A549 treated with Mapracorat at 1 μM for 4 hours (cell line): ENCODE results near the gene SAXO1. TPM values are rescaled to one million over a fixed set of nuclear protein-coding genes. Genes with fewer than 3 reads are reported as not detected.

ENCODE experiments used
- total RNA-seq: library from RNA; stranded (reverse); fragments of 200-300 nt; extraction: Qiagen RNA extraction; gene quantifications from 5 replicates; pipeline ENCODE4 v1.2.3, GENCODE V29; 2022

The SAXO1 gene, protein sequence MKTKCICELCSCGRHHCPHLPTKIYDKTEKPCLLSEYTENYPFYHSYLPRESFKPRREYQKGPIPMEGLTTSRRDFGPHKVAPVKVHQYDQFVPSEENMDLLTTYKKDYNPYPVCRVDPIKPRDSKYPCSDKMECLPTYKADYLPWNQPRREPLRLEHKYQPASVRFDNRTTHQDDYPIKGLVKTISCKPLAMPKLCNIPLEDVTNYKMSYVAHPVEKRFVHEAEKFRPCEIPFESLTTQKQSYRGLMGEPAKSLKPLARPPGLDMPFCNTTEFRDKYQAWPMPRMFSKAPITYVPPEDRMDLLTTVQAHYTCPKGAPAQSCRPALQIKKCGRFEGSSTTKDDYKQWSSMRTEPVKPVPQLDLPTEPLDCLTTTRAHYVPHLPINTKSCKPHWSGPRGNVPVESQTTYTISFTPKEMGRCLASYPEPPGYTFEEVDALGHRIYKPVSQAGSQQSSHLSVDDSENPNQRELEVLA
- total RNA-seq, result not detected in 5 replicates

DNA sequence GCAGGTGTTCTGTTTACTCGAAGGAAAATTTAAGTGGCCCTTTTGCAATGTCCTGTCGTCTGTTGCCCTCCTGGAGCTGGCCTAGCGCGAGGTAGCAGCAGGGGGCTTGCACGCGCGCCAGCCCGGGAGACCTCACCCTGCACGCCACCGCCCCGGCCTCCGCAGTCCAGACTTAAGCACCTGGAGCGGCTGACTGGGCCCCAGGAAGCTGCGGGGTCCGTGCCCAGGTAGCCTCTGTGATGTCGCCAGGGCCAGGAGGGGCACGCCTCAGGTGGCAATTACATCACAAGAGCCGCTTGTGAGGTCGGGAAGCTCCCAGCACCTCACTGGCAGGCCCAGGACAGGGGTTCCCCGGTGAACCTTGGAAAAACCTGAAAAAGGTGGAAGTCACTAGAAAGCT is at the start of gene SAXO1:
Gene SAXO1, minus strand, starts transcription at position 195 of the 400 bp plus-strand sequence. CDS start 301 bp downstream, outside the sequence.

DNA sequence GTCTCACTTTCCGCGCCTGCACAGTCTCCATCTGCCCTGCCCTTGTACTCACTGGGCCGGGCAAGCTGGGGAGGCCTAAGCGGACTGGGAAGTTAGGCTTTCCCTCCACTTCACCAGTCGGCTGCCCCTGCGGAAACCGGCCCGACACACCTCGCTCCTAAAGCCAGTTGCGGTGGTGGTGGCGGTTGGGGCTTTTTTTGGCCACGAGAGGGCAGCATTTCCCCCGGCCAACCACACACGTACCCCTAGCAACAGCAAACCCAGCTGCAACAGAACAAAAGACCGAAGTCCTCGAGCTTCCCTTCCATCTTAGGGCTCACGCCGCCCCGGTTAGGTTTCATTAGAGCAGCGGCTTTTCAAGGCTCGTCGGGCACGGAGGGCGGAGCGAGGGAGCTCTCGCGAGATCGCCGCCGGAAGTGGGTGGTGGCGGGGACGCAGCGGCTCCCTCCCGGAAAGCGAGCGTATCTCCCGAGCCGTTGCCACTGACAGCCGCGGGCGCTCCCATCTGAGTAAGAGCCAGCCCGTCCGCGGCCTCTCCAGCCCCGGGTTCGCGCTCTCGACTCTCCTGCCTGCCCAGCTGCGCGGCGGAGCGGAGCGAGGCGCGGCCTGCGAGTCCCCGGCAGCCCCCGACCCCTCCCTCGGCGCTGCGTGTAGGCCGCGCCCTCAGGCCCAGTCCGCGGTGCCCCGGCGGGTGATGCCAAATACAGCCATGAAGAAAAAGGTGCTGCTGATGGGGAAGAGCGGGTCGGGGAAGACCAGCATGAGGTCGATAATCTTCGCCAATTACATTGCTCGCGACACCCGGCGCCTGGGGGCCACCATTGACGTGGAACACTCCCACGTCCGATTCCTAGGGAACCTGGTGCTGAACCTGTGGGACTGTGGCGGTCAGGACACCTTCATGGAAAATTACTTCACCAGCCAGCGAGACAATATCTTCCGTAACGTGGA is 16.2 kb upstream of the SAXO1 start, which contains the start of gene RRAGA:
Gene RRAGA, plus strand, starts transcription at position 462 of the 951 bp plus-strand sequence. Its CDS starts 233 bp downstream, at position 695.

Other genes with a start within 250 kb of the SAXO1 start
- gene RRAGA, start 16.2 kb upstream of the SAXO1 start, total RNA-seq, result 108 to 133 TPM (median 128 TPM) in 5 replicates
- gene HAUS6, start 69.7 kb upstream of the SAXO1 start, total RNA-seq, result 19.7 to 27.0 TPM (median 25.7 TPM) in 5 replicates
- gene PLIN2, start 94.3 kb upstream of the SAXO1 start, total RNA-seq, result 58.8 to 74.4 TPM (median 62.5 TPM) in 5 replicates
- gene DENND4C, start 197.5 kb upstream of the SAXO1 start, total RNA-seq, result 13.3 to 17.3 TPM (median 16.5 TPM) in 5 replicates